Panc1 (cell line): ENCODE measurements around the gene BDH2. TPM values are rescaled to one million over a fixed set of nuclear protein-coding genes. Genes with fewer than 3 reads are reported as not detected.

Source experiments
- ATAC-seq: fragments of 200-7000 bp; cut with Tn5 transposase; 2 replicates; pipeline ENCODE4 v1.9.1; 2020; ENCODE audit warnings: mild to moderate bottlenecking, moderate library complexity
- BruUV-seq: library from RNA; stranded (reverse); fragments of 400-500 nt; replicated peaks from 2 replicates; lab custom pipeline; 2021; lab: Mats Ljungman, UMichigan
- CTCF ChIA-PET: fragments of 300-600 bp; sonication (Branson Sonifier 250); formaldehyde crosslinking; loops from one replicate; lab custom pipeline; 2022; ENCODE audit warnings: antibody characterized with exemption; lab: Charles Lee
- POLR2A ChIA-PET: fragments of 300-600 bp; sonication (Branson Sonifier 250); formaldehyde crosslinking; loops from one replicate; lab custom pipeline; 2022; ENCODE audit warnings: antibody characterized with exemption; lab: Charles Lee
- DNase-seq: peaks from one replicate; pipeline ENCODE4 v3.0.0-alpha.2; 2010; ENCODE audit warnings: low read depth, low spot score
- H3K27ac ChIP-seq: 2 replicates; pipeline ENCODE4 v1.5.1; 2011; ENCODE audit warnings: mild to moderate bottlenecking, low read length, inconsistent platforms
- H3K27me3 ChIP-seq: fragments of 200-500 bp; sonication (Bioruptor generic); 2 replicates; pipeline ENCODE4 v1.6.0; 2014; ENCODE audit warnings: low read length, inconsistent platforms; ENCODE audit not compliant: control insufficient read depth, insufficient read depth
- H3K36me3 ChIP-seq: fragments of 200-500 bp; sonication (Bioruptor generic); 2 replicates; pipeline ENCODE4 v1.5.1; 2014; ENCODE audit warnings: inconsistent platforms, mild to moderate bottlenecking, low read length, moderate library complexity; ENCODE audit not compliant: control insufficient read depth, insufficient read depth
- H3K4me1 ChIP-seq: 2 replicates; pipeline ENCODE4 v1.5.1; 2011; ENCODE audit warnings: inconsistent platforms, mild to moderate bottlenecking, low read length, moderate library complexity; ENCODE audit not compliant: control insufficient read depth, insufficient read depth
- H3K4me3 ChIP-seq, 2 experiments: 2 replicates each; pipeline ENCODE4 v1.5.1; 2011 to 2012; ENCODE audit warnings: low read depth in 2 of 2, low read length in 2 of 2, mild to moderate bottlenecking in 2 of 2, inconsistent platforms in 1 of 2, moderate library complexity in 1 of 2
- H3K9me3 ChIP-seq: fragments of 200-500 bp; sonication (Bioruptor generic); 2 replicates; pipeline ENCODE4 v1.5.1; 2014; ENCODE audit warnings: low read depth, mild to moderate bottlenecking, inconsistent platforms, low read length, moderate library complexity; ENCODE audit not compliant: control insufficient read depth, insufficient read depth
- POLR2AphosphoS5 ChIP-seq: IDR thresholded peaks from 2 replicates; pipeline ENCODE4 v1.6.1; 2012; ENCODE audit warnings: mild to moderate bottlenecking, low read depth, low read length, moderate library complexity
- SIN3A ChIP-seq: IDR thresholded peaks from 2 replicates; pipeline ENCODE4 v1.6.1; 2012; ENCODE audit warnings: low read depth, mild to moderate bottlenecking, low read length, moderate library complexity, borderline replicate concordance; ENCODE audit not compliant: insufficient read depth
- TCF7L2 ChIP-seq: IDR thresholded peaks from 2 replicates; pipeline ENCODE4 v1.6.1; 2011; ENCODE audit warnings: mild to moderate bottlenecking, low read depth, low read length, inconsistent platforms
- in situ Hi-C: cut with HindIII; loops from 2 replicates; pipeline ENCODE4 v1.10.0; 2016; ENCODE audit warnings: low sequenced_read_pairs, low pct_unique_long_range_greater_than_20kb
- intact Hi-C: fragments of 100-400 bp; cut with micrococcal nuclease; formaldehyde crosslinking; loops from one replicate; pipeline ENCODE4 v1.10.0; 2022; ENCODE audit not compliant: unreplicated experiment
- total RNA-seq: library from RNA; stranded (reverse); gene quantifications from one replicate; pipeline ENCODE4 v1.2.1, GENCODE V29; 2021; ENCODE audit not compliant: unreplicated experiment
- TF ChIP-seq, protein P1 (sequence below), 2 experiments: IDR thresholded peaks; 2 replicates each; pipeline ENCODE4 v1.6.1; 2011 to 2012; ENCODE audit warnings: low read depth in 2 of 2, control low read depth in 1 of 2, low read length in 1 of 2, mild to moderate bottlenecking in 1 of 2, moderate library complexity in 1 of 2; ENCODE audit not compliant: insufficient read depth in 1 of 2
- TF ChIP-seq, protein P2 (sequence below): fragments of 450-650 bp; IDR thresholded peaks from 2 replicates; pipeline ENCODE4 v1.5.1; 2017; ENCODE audit warnings: mild to moderate bottlenecking

The BDH2 gene
- total RNA-seq, 1 experiment from 2014 or later = 0.98 TPM

DNA sequence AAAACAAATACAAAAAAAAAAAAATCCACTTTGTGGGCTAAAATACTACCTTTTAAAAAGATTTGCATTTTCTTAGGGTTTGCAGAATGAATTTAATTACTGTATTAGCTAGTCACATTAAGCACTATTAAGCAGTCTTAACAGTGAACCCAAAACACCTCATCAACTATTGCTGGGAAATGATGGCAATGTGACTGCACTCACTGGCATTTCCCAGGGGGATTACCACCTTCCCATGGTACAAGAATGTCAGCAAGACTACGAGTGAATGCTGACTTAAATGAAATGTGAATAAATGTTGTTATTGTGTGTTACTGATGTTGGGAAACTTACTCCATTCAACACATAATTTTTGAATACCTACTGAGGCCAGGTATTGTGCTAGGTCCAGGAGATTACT is 13.1 kb downstream of the BDH2 start:
- no peak overlapping the region for H3K27ac ChIP-seq
- ATAC-seq (no peak), DNase-seq (no peak)
- CTCF ChIA-PET = no interaction called here
- POLR2A ChIA-PET = no interaction called here
- H3K4me3 ChIP-seq = no peak overlapping the region
- H3K4me1 ChIP-seq = no peaks in the 10 kb centered on the region
- no peaks in the 10 kb centered on the region for H3K36me3 ChIP-seq
- in situ Hi-C loops = no loop called here
- intact Hi-C loops = loop anchor here (5.0 to 10.0 kb wide), 2 partner anchors 34 to 272 kb away; no protein-coding TSS in a partner anchor
- TF ChIP-seq, protein P1, sequence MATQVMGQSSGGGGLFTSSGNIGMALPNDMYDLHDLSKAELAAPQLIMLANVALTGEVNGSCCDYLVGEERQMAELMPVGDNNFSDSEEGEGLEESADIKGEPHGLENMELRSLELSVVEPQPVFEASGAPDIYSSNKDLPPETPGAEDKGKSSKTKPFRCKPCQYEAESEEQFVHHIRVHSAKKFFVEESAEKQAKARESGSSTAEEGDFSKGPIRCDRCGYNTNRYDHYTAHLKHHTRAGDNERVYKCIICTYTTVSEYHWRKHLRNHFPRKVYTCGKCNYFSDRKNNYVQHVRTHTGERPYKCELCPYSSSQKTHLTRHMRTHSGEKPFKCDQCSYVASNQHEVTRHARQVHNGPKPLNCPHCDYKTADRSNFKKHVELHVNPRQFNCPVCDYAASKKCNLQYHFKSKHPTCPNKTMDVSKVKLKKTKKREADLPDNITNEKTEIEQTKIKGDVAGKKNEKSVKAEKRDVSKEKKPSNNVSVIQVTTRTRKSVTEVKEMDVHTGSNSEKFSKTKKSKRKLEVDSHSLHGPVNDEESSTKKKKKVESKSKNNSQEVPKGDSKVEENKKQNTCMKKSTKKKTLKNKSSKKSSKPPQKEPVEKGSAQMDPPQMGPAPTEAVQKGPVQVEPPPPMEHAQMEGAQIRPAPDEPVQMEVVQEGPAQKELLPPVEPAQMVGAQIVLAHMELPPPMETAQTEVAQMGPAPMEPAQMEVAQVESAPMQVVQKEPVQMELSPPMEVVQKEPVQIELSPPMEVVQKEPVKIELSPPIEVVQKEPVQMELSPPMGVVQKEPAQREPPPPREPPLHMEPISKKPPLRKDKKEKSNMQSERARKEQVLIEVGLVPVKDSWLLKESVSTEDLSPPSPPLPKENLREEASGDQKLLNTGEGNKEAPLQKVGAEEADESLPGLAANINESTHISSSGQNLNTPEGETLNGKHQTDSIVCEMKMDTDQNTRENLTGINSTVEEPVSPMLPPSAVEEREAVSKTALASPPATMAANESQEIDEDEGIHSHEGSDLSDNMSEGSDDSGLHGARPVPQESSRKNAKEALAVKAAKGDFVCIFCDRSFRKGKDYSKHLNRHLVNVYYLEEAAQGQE (IDR thresholded peaks at IDR 0.05; ENCODE audit: insufficient read depth in 1 of 2, low read depth in 2 of 2, low read length in 1 of 2) = no peak
- no peak for TF ChIP-seq TCF7L2
- no peak for TF ChIP-seq SIN3A
- TF ChIP-seq, protein P2, sequence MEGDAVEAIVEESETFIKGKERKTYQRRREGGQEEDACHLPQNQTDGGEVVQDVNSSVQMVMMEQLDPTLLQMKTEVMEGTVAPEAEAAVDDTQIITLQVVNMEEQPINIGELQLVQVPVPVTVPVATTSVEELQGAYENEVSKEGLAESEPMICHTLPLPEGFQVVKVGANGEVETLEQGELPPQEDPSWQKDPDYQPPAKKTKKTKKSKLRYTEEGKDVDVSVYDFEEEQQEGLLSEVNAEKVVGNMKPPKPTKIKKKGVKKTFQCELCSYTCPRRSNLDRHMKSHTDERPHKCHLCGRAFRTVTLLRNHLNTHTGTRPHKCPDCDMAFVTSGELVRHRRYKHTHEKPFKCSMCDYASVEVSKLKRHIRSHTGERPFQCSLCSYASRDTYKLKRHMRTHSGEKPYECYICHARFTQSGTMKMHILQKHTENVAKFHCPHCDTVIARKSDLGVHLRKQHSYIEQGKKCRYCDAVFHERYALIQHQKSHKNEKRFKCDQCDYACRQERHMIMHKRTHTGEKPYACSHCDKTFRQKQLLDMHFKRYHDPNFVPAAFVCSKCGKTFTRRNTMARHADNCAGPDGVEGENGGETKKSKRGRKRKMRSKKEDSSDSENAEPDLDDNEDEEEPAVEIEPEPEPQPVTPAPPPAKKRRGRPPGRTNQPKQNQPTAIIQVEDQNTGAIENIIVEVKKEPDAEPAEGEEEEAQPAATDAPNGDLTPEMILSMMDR = no peak
- BruUV-seq = no TSS peak
- no peaks in the 10 kb centered on the region for H3K9me3 ChIP-seq
- H3K27me3 ChIP-seq = no peaks in the 10 kb centered on the region

DNA sequence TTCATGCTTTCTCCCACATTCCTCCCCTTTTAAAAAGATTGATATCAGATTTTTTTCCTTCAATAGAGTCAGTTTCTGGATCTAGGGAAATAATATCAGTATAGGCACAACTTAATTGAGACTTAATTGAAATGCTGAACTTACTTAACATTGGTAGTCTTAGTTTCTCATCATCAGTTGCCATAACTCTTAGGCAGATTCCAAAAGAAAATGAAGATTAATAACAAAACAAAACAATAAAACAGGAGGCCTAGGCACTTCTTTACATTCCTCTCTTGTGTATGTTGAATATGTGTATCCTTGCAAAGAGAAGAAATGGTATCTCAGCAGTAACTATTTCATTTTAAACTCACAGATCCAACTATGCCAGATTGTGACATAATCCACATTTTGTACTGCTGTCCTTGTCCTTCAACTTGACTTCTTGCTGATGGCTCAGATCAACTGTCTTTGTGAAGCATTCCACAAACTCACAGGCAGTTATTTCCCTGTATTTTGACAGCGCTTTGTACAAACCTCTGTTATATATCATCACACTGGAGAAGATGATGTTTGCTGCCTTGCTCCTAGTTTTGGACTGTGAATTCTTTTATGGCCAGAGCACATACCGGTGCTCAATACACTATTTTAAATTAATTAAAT is 14.0 kb downstream of the BDH2 start:
- CTCF ChIA-PET = no interaction called here
- BruUV-seq = no TSS peak
- DNase-seq = no peak

More for the DNA sequence above, 14.0 kb downstream of the BDH2 start:
- no peaks in the 10 kb centered on the region for H3K4me1 ChIP-seq
- ATAC-seq = no peak
- H3K9me3 ChIP-seq = no peaks in the 10 kb centered on the region
- POLR2A ChIA-PET = no interaction called here
- intact Hi-C loops (loop anchor here (5.0 to 10.0 kb wide), 2 partner anchors 33 to 271 kb away; no protein-coding TSS in a partner anchor), in situ Hi-C loops (no loop called here)
- no peak for TF ChIP-seq TCF7L2
- TF ChIP-seq SIN3A = no peak
- TF ChIP-seq, protein P2 = no peak
- TF ChIP-seq, protein P1 (IDR thresholded peaks at IDR 0.05; ENCODE audit: insufficient read depth in 1 of 2, low read depth in 2 of 2, low read length in 1 of 2) = no peak
- no peak for TF ChIP-seq POLR2AphosphoS5
- no peaks in the 10 kb centered on the region for H3K36me3 ChIP-seq
- no peak overlapping the region for H3K27ac ChIP-seq
- no peaks in the 10 kb centered on the region for H3K27me3 ChIP-seq
- no peak overlapping the region for H3K4me3 ChIP-seq
